IPS-18a (cell line): ENCODE results near the gene SEC24C.
"Not testable (repeated sequence)": the region's sequence is repeated elsewhere in the genome, so short reads cannot be mapped to it uniquely, and the experiment has no call there.

Experiments
- H3K27ac ChIP-seq: one replicate; pipeline ENCODE4 v1.5.1; 2013; ENCODE audit warnings: low read length
- H3K27me3 ChIP-seq: one replicate; pipeline ENCODE4 v1.6.1; 2013; ENCODE audit warnings: mild to moderate bottlenecking, low read length; ENCODE audit not compliant: control insufficient read depth, insufficient read depth
- H3K36me3 ChIP-seq: one replicate; pipeline ENCODE4 v1.6.1; 2013; ENCODE audit warnings: low read depth, low read length; ENCODE audit not compliant: control insufficient read depth
- H3K4me1 ChIP-seq: one replicate; pipeline ENCODE4 v1.6.1; 2013; ENCODE audit warnings: low read depth, low read length; ENCODE audit not compliant: control insufficient read depth
- H3K4me3 ChIP-seq: one replicate; pipeline ENCODE4 v1.5.1; 2013; ENCODE audit warnings: low read length
- H3K9ac ChIP-seq: one replicate; pipeline ENCODE4 v1.6.1; 2013; ENCODE audit warnings: mild to moderate bottlenecking, low read length, moderate library complexity
- H3K9me3 ChIP-seq: one replicate; pipeline ENCODE4 v1.6.1; 2013; ENCODE audit warnings: low read depth, low read length; ENCODE audit not compliant: control insufficient read depth

Gene SEC24C

DNA sequence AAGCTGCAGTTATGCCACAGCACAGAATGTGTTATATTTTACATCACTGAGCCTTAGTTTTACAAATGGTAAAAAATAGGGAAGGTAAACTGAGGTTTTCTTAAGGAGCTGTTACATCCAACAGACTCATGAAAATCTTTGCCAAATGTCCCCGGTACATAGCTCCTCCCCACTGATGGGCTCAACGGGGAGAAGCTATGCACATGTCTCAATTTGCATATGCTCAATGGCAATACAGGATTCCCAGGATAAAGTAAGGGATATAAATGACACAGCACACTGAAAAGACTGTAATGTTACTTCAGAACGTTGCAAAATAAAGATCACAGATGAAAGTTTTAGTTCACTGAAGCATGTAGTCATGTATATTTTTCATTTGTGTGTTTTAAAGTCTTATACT is 29.7 kb upstream of the SEC24C start:
- peaks cover 33% of the 10 kb centered on the region for H3K36me3 ChIP-seq
- not testable (repeated sequence) for H3K4me3 ChIP-seq, H3K9ac ChIP-seq, H3K27ac ChIP-seq, H3K4me1 ChIP-seq, H3K27me3 ChIP-seq, H3K9me3 ChIP-seq

DNA sequence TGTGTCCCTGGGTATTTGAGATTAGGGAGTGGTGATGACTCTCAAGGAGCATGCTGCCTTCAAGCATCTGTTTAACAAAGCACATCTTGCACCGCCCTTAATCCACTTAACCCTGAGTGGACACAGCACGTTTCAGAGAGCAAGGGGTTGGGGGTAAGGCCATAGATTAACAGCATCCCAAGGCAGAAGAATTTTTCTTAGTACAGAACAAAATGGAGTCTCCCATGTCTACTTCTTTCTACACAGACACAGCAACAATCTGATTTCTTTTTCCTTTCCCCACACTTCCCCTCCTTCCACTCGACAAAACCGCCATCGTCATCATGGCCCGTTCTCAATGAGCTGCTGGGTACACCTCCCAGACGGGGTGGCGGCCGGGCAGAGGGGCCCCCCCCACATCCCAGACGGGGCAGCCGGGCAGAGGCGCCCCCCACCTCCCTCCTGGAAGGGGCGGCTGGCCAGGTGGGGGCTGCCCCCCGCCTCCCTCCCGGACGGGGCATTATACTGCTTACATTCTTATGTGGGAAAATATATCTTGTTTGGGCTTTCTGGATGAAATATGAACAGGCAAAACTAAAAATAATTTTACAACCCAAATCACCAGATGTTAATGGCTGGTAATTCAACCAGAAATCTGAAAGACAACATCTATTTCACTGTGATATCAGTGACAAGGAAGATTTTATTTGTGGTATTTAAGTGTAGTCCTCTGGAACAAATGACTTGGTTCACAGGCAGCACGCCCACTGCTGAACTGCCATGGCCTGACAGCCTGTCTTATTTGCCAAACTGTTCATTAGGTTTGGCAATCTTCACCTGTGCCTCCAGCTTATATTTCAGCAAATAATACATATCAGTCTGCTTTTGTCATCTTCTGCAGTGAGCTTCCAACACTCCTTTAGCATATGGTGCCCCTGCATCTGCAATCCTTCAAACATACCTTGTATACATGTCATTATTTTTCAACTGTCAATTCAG is 28.7 kb upstream of the SEC24C start:
- H3K9me3 ChIP-seq, H3K9ac ChIP-seq, H3K27ac ChIP-seq, H3K4me3 ChIP-seq, H3K27me3 ChIP-seq, H3K4me1 ChIP-seq: not testable (repeated sequence)
- peaks cover 39% of the 10 kb centered on the region for H3K36me3 ChIP-seq

DNA sequence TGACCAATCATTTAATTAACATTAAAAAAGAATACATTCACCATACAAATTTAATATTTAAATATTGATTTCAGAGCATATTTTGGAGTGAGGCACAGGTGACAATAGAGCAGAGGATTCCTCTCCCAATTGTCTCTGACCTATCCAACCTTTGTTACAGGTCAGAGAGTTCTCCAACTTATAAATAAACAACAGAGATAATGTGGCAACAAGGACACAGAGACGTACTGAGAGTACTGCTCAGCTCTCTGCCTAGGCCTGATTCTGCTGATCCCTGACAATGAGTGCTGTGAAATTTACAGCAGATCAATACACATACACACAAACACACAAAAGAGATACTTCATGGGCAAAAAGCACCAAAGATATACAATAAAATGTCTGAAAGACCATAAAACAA is 27.9 kb upstream of the SEC24C start:
- no peak overlapping the region for H3K9ac ChIP-seq
- peaks cover 46% of the 10 kb centered on the region for H3K36me3 ChIP-seq
- no peaks in the 10 kb centered on the region for H3K4me1 ChIP-seq
- H3K27ac ChIP-seq, result no peak overlapping the region
- no peaks in the 10 kb centered on the region for H3K27me3 ChIP-seq
- no peaks in the 10 kb centered on the region for H3K9me3 ChIP-seq
- no peak overlapping the region for H3K4me3 ChIP-seq

DNA sequence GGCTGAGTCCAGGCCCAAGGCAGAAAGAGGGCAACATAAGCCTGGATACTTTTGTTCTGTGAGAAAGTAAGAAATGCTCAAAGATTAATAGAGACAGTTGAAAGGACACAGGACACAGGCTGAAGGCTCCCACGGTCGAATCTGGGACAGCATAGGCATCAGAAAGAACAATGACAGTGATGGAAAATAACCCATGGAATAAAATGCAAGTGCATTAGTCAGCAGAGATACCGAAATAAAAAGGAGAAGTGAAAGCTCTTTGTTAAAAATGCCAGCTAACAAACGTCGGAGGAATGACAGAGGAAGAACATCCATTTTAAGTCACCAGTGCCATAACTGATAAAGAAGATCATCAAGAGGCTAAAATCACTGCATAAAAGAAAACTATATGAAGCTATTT is 26.6 kb upstream of the SEC24C start:
- no peak overlapping the region for H3K27ac ChIP-seq
- H3K4me1 ChIP-seq, result no peaks in the 10 kb centered on the region
- no peaks in the 10 kb centered on the region for H3K9me3 ChIP-seq
- no peak overlapping the region for H3K4me3 ChIP-seq
- peaks cover 46% of the 10 kb centered on the region for H3K36me3 ChIP-seq
- H3K9ac ChIP-seq, result no peak overlapping the region
- H3K27me3 ChIP-seq, result no peaks in the 10 kb centered on the region

DNA sequence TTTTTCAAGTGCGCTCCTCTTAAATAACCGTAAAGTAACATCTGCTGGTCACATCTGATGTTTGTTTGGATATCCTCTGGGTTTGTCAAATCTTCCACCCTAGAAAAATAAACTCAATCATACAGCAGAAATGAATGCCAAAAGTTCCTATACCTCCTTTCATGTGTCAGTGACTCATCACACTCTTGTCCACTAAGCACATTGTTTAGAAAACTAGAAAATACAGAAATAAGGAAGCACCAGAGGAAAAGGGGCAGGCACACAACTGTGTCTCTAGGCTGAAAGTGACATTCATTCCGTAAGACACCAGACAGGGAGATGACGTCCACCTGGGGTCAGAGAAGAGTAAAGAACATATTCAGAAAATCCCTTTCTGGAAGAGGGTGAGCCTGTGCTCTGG is 23.6 kb upstream of the SEC24C start:
- not testable (repeated sequence) for H3K4me1 ChIP-seq, H3K4me3 ChIP-seq, H3K27me3 ChIP-seq, H3K27ac ChIP-seq, H3K9me3 ChIP-seq, H3K9ac ChIP-seq
- H3K36me3 ChIP-seq, result peaks cover 53% of the 10 kb centered on the region

DNA sequence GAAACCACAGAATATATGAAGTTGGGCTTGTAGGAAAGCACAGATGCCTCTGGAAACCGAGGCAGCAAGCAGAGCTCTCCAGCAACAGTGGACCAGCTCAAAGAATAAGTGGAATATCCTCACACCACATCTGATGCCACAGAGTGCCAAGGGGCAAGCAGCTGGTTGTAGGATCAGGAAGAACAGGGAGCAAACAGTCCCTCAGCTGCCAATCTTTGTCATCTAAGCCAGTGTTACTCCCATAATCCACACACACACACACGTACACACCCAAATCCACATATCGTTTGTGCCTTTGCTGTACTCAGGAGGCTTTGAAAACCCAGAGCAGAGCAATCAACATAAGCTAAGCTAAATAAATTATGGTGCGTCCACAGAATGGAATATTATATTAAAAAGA is 20.7 kb upstream of the SEC24C start:
- Histone ChIP-seq H3K9ac (no peak overlapping the region), H3K4me3 (no peak overlapping the region), H3K27ac (no peak overlapping the region), H3K9me3 (no peaks in the 10 kb centered on the region), H3K4me1 (no peaks in the 10 kb centered on the region), H3K27me3 (no peaks in the 10 kb centered on the region), H3K36me3 (peaks cover 39% of the 10 kb centered on the region)

DNA sequence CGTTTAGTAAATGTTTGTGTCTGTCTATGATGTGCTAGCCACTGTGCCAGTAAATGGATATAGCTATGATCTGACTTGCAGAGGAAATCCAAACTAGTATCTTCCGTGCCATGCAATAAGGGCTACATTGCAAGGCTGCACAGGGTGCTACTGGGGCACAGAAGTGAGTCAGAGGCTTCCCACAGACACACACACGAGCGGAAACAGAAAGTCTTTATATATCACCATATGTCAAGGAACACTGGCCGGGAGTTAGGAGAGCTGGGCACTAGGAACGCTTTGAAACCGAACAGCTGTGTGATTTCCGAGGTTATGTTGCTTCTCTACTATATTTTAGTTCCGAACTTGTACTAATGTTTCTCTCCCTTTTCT is 14.4 kb upstream of the SEC24C start:
- H3K9ac ChIP-seq, result peak overlapping the region; percentile 79
- H3K27ac ChIP-seq, result not testable (repeated sequence)

DNA sequence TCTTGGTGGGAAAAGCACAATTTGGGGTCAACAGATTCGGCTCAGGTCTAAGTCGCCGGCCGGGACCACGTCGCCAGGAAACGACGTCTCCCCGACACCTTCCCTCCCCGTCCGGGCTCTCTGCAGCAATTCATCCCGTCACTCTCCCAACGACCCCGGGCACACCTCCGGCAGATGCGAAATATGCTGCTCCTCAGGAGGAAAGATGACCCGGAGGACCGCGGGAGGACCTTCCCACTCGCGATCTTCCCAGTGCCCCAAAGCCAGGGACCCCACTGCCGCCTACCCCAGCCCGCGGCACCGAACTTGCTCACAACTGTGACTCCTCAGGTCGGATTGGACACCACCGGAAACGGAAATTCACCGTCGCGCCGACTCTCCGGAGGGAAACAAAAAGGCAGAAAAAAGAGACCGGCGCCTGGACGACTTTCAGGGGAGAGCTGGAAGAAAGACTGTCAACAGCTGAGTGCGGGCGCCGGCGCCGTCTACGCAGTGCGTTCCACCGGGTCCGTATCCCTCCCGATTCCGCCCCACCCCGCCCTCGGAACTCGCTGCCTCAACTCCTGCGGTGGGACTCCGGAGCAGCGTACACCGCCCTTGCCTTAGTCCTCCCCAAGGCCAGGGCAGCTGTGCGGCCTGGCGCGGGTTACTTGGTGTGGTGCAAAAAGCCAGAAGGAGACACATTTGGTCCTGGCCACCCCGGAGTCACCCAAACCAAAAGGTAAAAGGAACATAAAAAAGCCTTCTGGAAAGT is 13.8 kb upstream of the SEC24C start:
- Histone ChIP-seq H3K27me3 (no peaks in the 10 kb centered on the region), H3K36me3 (peaks cover 15% of the 10 kb centered on the region), H3K4me1 (no peaks in the 10 kb centered on the region), H3K4me3 (peak overlapping the region; percentile 97), H3K9ac (peak overlapping the region; percentile 79), H3K27ac (peak overlapping the region; percentile 74), H3K9me3 (no peaks in the 10 kb centered on the region)

More for the DNA sequence above, 14.4 kb upstream of the SEC24C start:
- H3K9me3 ChIP-seq, H3K4me1 ChIP-seq, H3K27me3 ChIP-seq: not testable (repeated sequence)
- Histone ChIP-seq H3K36me3 (peaks cover 15% of the 10 kb centered on the region), H3K4me3 (peak overlapping the region; percentile 97)

DNA sequence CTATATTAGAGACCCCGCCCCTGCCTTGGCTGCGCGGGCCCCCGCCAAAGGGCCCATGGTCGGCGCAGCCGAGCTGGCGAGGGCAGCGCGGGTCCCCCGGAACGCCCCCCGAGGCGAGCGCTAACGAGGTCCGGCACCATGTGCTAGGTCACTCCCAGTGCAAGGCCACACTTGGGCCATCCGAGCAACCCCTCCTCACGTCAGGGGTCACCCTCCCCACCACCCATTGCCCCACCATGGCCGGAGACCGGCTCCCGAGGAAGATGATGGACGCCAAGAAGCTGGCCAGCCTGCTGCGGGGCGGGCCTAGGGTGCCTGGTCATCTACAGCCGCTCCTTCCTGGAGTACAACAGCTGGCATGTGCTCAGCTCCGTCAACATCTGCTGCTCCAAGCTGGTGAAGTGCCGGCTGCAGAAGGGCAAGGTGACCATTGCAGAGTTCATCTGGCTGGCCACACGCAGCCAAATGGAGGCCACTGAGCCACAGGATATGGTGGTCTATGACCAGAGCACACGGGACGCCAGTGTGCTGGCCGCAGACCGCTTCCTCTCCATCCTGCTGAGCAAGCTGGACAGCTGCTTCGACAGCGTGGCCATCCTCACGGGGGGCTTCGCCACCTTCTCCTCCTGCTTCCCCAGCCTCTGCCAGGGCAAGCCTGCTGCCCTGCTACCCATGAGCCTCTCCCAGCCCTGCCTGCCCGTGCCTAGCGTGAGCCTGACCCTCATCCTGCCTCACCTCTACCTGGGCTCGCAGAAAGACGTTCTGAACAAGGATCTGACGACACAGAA is 12.4 kb upstream of the SEC24C start:
- no peak overlapping the region for H3K27ac ChIP-seq
- peaks cover 5% of the 10 kb centered on the region for H3K36me3 ChIP-seq
- no peaks in the 10 kb centered on the region for H3K9me3 ChIP-seq
- no peak overlapping the region for H3K9ac ChIP-seq
- no peaks in the 10 kb centered on the region for H3K4me1 ChIP-seq
- no peak overlapping the region for H3K4me3 ChIP-seq
- H3K27me3 ChIP-seq, result no peaks in the 10 kb centered on the region

DNA sequence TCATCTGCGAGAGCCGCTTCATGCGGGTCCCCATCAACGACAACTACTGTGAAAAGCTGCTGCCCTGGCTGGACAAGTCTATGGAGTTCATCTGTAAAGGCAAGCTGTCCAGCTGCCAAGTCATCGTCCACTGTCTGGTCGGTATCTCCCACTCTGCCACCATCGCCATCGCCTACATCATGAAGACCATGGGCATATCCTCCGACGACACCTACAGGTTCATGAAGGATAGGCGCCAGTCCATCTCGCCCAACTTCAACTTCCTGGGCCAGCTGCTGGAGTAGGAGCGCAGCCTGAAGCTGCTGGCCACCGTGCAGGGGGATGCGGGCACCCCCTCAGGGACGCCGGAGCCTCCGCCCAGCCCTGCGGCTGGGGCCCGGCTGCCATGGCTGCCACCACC is 11.7 kb upstream of the SEC24C start:
- Histone ChIP-seq H3K4me1 (no peaks in the 10 kb centered on the region), H3K9ac (no peak overlapping the region), H3K4me3 (no peak overlapping the region), H3K27ac (no peak overlapping the region), H3K36me3 (no peaks in the 10 kb centered on the region), H3K9me3 (no peaks in the 10 kb centered on the region), H3K27me3 (no peaks in the 10 kb centered on the region)

DNA sequence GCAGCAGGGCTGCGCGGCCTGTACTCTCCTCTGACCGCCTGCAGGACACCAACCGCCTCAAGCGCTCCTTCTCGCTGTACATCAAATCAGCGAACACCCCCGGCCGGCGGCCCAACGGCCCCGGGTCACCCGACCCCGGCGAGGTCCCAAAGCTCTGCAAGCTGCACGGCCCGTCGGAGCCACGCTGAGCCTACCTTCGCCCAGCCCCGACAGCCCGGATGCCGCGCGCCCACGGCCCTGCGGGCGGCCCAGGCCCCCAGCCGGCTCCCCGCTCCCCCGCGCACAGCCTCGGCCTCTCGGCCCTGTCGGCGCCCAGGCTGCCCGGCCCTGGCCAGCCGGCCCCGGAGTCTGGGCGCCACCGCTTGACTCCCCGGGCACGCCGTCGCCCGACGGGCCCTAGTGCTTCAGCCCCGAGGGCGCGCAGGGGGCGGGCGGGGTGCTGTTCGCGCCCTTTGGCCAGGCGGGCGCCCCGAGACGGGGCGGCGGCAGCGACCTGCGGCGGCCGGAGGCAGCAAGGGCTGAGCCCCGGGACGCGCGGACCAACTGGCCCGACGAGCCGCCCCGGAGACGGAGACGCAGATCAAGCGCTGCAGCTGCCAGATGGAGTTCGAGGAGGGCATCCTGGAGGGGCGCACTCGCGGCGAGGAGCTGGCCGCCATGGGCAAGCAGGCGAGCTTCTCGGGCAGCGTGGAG is 11.1 kb upstream of the SEC24C start:
- no peak overlapping the region for H3K9ac ChIP-seq
- H3K27me3 ChIP-seq, result no peaks in the 10 kb centered on the region
- no peaks in the 10 kb centered on the region for H3K4me1 ChIP-seq
- H3K36me3 ChIP-seq, result no peaks in the 10 kb centered on the region
- H3K9me3 ChIP-seq, result no peaks in the 10 kb centered on the region
- no peak overlapping the region for H3K4me3 ChIP-seq
- H3K27ac ChIP-seq, result no peak overlapping the region
